Activated CD8-positive, alpha-beta T cell treated with anti-CD3 and anti-CD28 coated beads for 36 hours (primary cell): Measurements from ENCODE around the gene FGF1. TPM values are rescaled to one million over a fixed set of nuclear protein-coding genes. Genes with fewer than 3 reads are reported as not detected.

ENCODE experiments used
- ATAC-seq: fragments of 200-7000 bp; cut with Tn5 transposase; one replicate; pipeline ENCODE4 v1.10.0; 2021; ENCODE audit warnings: mild to moderate bottlenecking, moderate library complexity
- CTCF ChIA-PET: fragments of 350-600 bp; sonication (Branson Sonifier 250); formaldehyde crosslinking; loops from one replicate; lab custom pipeline; 2021; ENCODE audit warnings: antibody characterized with exemption; lab: Charles Lee
- POLR2A ChIA-PET: fragments of 350-600 bp; sonication (Branson Sonifier 250); formaldehyde crosslinking; loops from one replicate; lab custom pipeline; 2021; ENCODE audit warnings: antibody characterized with exemption; lab: Charles Lee
- DNase-seq: peaks from one replicate; pipeline ENCODE4 v3.0.0-alpha.2; 2020
- H3K27ac Mint-ChIP-seq: one replicate; pipeline ENCODE4 v1.8.0; 2021; ENCODE audit warnings: mild to moderate bottlenecking, mixed read lengths
- H3K27me3 Mint-ChIP-seq: one replicate; pipeline ENCODE4 v1.8.0; 2021; ENCODE audit warnings: mixed read lengths
- H3K36me3 Mint-ChIP-seq: one replicate; pipeline ENCODE4 v1.8.0; 2021; ENCODE audit warnings: low read depth, mixed read lengths
- H3K4me1 Mint-ChIP-seq: one replicate; pipeline ENCODE4 v1.8.0; 2021; ENCODE audit warnings: low read depth, mixed read lengths
- H3K4me3 Mint-ChIP-seq: one replicate; pipeline ENCODE4 v1.8.0; 2021; ENCODE audit warnings: mild to moderate bottlenecking, moderate library complexity, mixed read lengths
- H3K9me3 Mint-ChIP-seq: one replicate; pipeline ENCODE4 v1.8.0; 2021; ENCODE audit warnings: mixed read lengths
- intact Hi-C: fragments of 100-400 bp; cut with micrococcal nuclease; formaldehyde crosslinking; loops from one replicate; pipeline ENCODE4 v1.10.0; 2022
- total RNA-seq, 2 experiments: library from RNA; stranded (reverse); gene quantifications; one replicate each; pipeline ENCODE4 v1.2.3, GENCODE V29; 2021
- TF ChIP-seq, protein P1 (sequence below): fragments of 200-600 bp; IDR thresholded peaks from one replicate; pipeline ENCODE4 v1.8.0; 2022; ENCODE audit warnings: antibody characterized with exemption, mild to moderate bottlenecking

The FGF1 gene
- total RNA-seq, 2 experiments from 2014 or later = not detected

DNA sequence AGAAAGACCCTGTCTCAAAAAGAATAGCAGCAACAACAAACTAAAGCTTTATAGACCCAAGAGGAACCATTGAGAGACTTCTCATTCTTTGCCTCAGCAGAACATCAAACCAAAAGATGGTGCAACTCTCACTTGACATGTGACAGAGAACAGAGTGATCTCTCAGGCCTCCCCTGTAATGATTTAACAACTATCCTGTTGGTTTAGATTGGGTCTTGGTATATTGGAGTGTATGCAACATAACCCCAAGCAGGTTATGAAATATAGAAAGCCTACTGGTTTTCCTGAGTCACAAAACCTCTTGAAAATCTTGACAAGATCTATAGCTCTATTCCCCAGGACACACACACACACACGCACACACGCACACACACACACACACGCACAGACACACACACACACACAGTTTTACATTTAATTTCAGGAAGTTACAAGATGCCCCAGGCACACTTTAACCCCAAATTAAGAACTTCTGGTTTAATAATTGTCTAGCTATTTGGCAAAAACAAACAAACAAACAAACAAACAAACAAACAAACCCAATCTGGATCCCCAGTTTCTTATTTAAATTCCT is 6.5 kb upstream of the FGF1 start:
- peaks cover 6% of the 10 kb centered on the region for H3K27me3 Mint-ChIP-seq
- no peaks in the 10 kb centered on the region for H3K9me3 Mint-ChIP-seq
- no peak overlapping the region for H3K4me3 Mint-ChIP-seq
- H3K4me1 Mint-ChIP-seq = peaks cover 2% of the 10 kb centered on the region
- ChIA-PET CTCF (interaction anchor here (1.5 to 3.1 kb wide), 4 partner anchors 9 to 196 kb away, joined by 6 to 18 read pairs (median 8); no protein-coding TSS in a partner anchor), POLR2A (no interaction called here)
- DNase-seq (no peak), ATAC-seq (no peak)
- intact Hi-C loops = no loop called here
- H3K27ac Mint-ChIP-seq = no peak overlapping the region
- no peaks in the 10 kb centered on the region for H3K36me3 Mint-ChIP-seq
- TF ChIP-seq, protein P1, sequence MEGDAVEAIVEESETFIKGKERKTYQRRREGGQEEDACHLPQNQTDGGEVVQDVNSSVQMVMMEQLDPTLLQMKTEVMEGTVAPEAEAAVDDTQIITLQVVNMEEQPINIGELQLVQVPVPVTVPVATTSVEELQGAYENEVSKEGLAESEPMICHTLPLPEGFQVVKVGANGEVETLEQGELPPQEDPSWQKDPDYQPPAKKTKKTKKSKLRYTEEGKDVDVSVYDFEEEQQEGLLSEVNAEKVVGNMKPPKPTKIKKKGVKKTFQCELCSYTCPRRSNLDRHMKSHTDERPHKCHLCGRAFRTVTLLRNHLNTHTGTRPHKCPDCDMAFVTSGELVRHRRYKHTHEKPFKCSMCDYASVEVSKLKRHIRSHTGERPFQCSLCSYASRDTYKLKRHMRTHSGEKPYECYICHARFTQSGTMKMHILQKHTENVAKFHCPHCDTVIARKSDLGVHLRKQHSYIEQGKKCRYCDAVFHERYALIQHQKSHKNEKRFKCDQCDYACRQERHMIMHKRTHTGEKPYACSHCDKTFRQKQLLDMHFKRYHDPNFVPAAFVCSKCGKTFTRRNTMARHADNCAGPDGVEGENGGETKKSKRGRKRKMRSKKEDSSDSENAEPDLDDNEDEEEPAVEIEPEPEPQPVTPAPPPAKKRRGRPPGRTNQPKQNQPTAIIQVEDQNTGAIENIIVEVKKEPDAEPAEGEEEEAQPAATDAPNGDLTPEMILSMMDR = no peak

DNA sequence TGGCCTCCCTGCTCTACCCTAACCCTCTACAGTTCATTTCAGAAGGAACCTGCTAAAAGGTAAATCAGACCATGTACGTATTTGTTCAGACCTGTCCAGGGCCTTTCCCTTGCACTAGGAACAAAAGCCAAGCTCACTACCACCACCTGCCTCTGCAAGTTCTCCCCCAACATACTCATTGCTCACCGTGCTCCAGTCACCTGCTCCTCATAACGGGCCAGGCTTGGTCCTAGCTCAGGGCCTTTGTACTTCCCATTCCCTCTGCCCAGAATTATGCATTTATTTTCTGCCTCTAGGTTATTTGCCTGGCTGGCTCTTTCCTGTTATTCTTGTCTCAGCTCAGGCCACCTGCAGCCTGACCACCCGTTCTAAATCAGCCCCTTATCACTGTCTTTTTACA is 4.8 kb upstream of the FGF1 start:
- DNase-seq (no peak), ATAC-seq (no peak)
- intact Hi-C loops = no loop called here
- Mint-ChIP-seq H3K36me3 (no peaks in the 10 kb centered on the region), H3K4me1 (no peaks in the 10 kb centered on the region), H3K9me3 (no peaks in the 10 kb centered on the region), H3K27ac (no peak overlapping the region), H3K4me3 (no peak overlapping the region), H3K27me3 (peaks cover 8% of the 10 kb centered on the region)
- CTCF ChIA-PET = interaction anchor here (1.1 to 3.1 kb wide), 7 partner anchors 9 to 198 kb away, joined by 3 to 18 read pairs (median 5); no protein-coding TSS in a partner anchor
- TF ChIP-seq, protein P1 = no peak
- POLR2A ChIA-PET = no interaction called here

GRCh38 chr5:142689081-142689480 is 3.2 kb upstream of the FGF1 start:
- CTCF ChIA-PET = interaction anchor here (1.2 to 5.8 kb wide), 2 partner anchors 10 to 33 kb away, joined by 6 to 28 read pairs; no protein-coding TSS in a partner anchor
- no peaks in the 10 kb centered on the region for H3K9me3 Mint-ChIP-seq
- POLR2A ChIA-PET = no interaction called here
- H3K4me1 Mint-ChIP-seq = no peaks in the 10 kb centered on the region
- TF ChIP-seq, protein P1 = no peak
- no peaks in the 10 kb centered on the region for H3K36me3 Mint-ChIP-seq
- DNase-seq = no peak
- H3K4me3 Mint-ChIP-seq = no peak overlapping the region
- H3K27ac Mint-ChIP-seq = no peak overlapping the region
- peaks cover 6% of the 10 kb centered on the region for H3K27me3 Mint-ChIP-seq
- no peak for ATAC-seq
- intact Hi-C loops = no loop called here

GRCh38 chr5:142688281-142688989 is 2.5 kb upstream of the FGF1 start:
- Mint-ChIP-seq H3K36me3 (no peaks in the 10 kb centered on the region), H3K27ac (no peak overlapping the region), H3K4me3 (no peak overlapping the region), H3K9me3 (no peaks in the 10 kb centered on the region), H3K4me1 (no peaks in the 10 kb centered on the region), H3K27me3 (peaks cover 6% of the 10 kb centered on the region)
- ATAC-seq (no peak), DNase-seq (no peak)
- ChIA-PET POLR2A (no interaction called here), CTCF (interaction anchor here (1.2 to 5.8 kb wide), 3 partner anchors 10 to 33 kb away, joined by 4 to 28 read pairs (median 6); no protein-coding TSS in a partner anchor)
- intact Hi-C loops = no loop called here
- TF ChIP-seq, protein P1 = no peak

DNA sequence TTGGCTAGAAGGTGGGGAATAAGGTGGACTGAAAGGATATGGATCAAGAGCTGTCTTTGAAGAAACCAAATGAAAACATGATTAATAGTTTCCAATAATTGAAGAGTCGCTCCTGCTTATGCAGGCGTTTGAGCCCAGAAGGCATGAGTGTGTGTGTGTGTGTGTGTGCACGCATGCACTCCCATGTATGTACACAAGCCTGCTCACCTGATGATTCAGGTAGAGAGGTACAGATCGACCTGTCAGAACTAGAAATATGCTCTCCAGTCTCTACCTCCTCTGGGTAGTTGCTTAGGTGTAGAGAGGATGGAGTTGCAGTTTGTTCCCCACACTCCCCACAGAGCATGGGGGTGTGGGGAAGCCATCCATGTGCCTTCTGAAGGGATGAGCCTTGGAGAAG is 1.1 kb upstream of the FGF1 start:
- ChIA-PET CTCF (interaction anchor here (2.9 to 5.8 kb wide), 2 partner anchors 12 to 31 kb away, joined by 13 to 28 read pairs; no protein-coding TSS in a partner anchor), POLR2A (no interaction called here)
- Mint-ChIP-seq H3K27ac (no peak overlapping the region), H3K36me3 (no peaks in the 10 kb centered on the region), H3K27me3 (peaks cover 6% of the 10 kb centered on the region), H3K4me3 (no peak overlapping the region), H3K4me1 (no peaks in the 10 kb centered on the region), H3K9me3 (no peaks in the 10 kb centered on the region)
- ATAC-seq = no peak
- intact Hi-C loops = no loop called here
- TF ChIP-seq, protein P1 = no peak
- DNase-seq = no peak
